A549 (cell line): Measurements from ENCODE around the gene TRMT2B.

Experiments used
- CHD2 ChIP-seq: fragments of 150-350 bp; IDR thresholded peaks from 2 replicates; pipeline ENCODE4 v1.6.1; 2014; ENCODE audit warnings: low read length; ENCODE audit not compliant: partially characterized antibody
- MAZ ChIP-seq: fragments of 150-350 bp; IDR thresholded peaks from 2 replicates; pipeline ENCODE4 v1.6.1; 2014; ENCODE audit warnings: antibody characterized with exemption, low read depth, low read length, borderline replicate concordance
- TF ChIP-seq, protein P1 (sequence below): fragments of >200 bp; sonication (Bioruptor Twin); formaldehyde crosslinking; IDR thresholded peaks from 3 replicates; pipeline ENCODE4 v1.5.1; 2016

DNA sequence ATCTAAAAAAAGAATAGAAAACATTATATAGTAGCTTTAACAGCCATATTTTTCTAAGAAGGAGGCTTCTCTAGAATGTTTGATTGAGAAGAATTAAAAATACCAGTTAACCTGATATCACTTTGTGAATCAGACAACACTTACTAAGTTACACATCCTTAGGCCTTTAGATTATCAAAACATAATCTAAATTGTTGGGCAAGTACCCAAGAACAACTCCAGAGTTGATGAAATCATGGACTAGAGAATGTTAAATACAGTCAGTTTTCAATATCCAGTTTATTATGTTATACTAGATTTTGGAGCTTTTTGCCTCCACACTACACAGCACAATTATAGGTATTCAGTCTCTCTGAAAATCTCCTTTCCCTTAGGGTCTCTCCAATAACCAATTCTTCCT lies 42.8 kb downstream of the TRMT2B start:
- no peak for TF ChIP-seq CHD2
- no peak for TF ChIP-seq MAZ
- TF ChIP-seq, protein P1, sequence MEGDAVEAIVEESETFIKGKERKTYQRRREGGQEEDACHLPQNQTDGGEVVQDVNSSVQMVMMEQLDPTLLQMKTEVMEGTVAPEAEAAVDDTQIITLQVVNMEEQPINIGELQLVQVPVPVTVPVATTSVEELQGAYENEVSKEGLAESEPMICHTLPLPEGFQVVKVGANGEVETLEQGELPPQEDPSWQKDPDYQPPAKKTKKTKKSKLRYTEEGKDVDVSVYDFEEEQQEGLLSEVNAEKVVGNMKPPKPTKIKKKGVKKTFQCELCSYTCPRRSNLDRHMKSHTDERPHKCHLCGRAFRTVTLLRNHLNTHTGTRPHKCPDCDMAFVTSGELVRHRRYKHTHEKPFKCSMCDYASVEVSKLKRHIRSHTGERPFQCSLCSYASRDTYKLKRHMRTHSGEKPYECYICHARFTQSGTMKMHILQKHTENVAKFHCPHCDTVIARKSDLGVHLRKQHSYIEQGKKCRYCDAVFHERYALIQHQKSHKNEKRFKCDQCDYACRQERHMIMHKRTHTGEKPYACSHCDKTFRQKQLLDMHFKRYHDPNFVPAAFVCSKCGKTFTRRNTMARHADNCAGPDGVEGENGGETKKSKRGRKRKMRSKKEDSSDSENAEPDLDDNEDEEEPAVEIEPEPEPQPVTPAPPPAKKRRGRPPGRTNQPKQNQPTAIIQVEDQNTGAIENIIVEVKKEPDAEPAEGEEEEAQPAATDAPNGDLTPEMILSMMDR = no peak
